Panc1 (cell line): ENCODE results near the gene CATSPERB. TPM values are rescaled to one million over a fixed set of nuclear protein-coding genes. Genes with fewer than 3 reads are reported as not detected.

Source experiments
- ATAC-seq: fragments of 200-7000 bp; cut with Tn5 transposase; 2 replicates; pipeline ENCODE4 v1.9.1; 2020; ENCODE audit warnings: mild to moderate bottlenecking, moderate library complexity
- BruUV-seq: library from RNA; stranded (reverse); fragments of 400-500 nt; replicated peaks from 2 replicates; lab custom pipeline; 2021; lab: Mats Ljungman, UMichigan
- CTCF ChIA-PET: fragments of 300-600 bp; sonication (Branson Sonifier 250); formaldehyde crosslinking; loops from one replicate; lab custom pipeline; 2022; ENCODE audit warnings: antibody characterized with exemption; lab: Charles Lee
- POLR2A ChIA-PET: fragments of 300-600 bp; sonication (Branson Sonifier 250); formaldehyde crosslinking; loops from one replicate; lab custom pipeline; 2022; ENCODE audit warnings: antibody characterized with exemption; lab: Charles Lee
- DNase-seq: peaks from one replicate; pipeline ENCODE4 v3.0.0-alpha.2; 2010; ENCODE audit warnings: low read depth, low spot score
- H3K27ac ChIP-seq: 2 replicates; pipeline ENCODE4 v1.5.1; 2011; ENCODE audit warnings: mild to moderate bottlenecking, low read length, inconsistent platforms
- H3K27me3 ChIP-seq: fragments of 200-500 bp; sonication (Bioruptor generic); 2 replicates; pipeline ENCODE4 v1.6.0; 2014; ENCODE audit warnings: low read length, inconsistent platforms; ENCODE audit not compliant: control insufficient read depth, insufficient read depth
- H3K36me3 ChIP-seq: fragments of 200-500 bp; sonication (Bioruptor generic); 2 replicates; pipeline ENCODE4 v1.5.1; 2014; ENCODE audit warnings: inconsistent platforms, mild to moderate bottlenecking, low read length, moderate library complexity; ENCODE audit not compliant: control insufficient read depth, insufficient read depth
- H3K4me1 ChIP-seq: 2 replicates; pipeline ENCODE4 v1.5.1; 2011; ENCODE audit warnings: inconsistent platforms, mild to moderate bottlenecking, low read length, moderate library complexity; ENCODE audit not compliant: control insufficient read depth, insufficient read depth
- H3K4me3 ChIP-seq, 2 experiments: 2 replicates each; pipeline ENCODE4 v1.5.1; 2011 to 2012; ENCODE audit warnings: low read depth in 2 of 2, low read length in 2 of 2, mild to moderate bottlenecking in 2 of 2, inconsistent platforms in 1 of 2, moderate library complexity in 1 of 2
- H3K9me3 ChIP-seq: fragments of 200-500 bp; sonication (Bioruptor generic); 2 replicates; pipeline ENCODE4 v1.5.1; 2014; ENCODE audit warnings: low read depth, mild to moderate bottlenecking, inconsistent platforms, low read length, moderate library complexity; ENCODE audit not compliant: control insufficient read depth, insufficient read depth
- POLR2AphosphoS5 ChIP-seq: IDR thresholded peaks from 2 replicates; pipeline ENCODE4 v1.6.1; 2012; ENCODE audit warnings: mild to moderate bottlenecking, low read depth, low read length, moderate library complexity
- SIN3A ChIP-seq: IDR thresholded peaks from 2 replicates; pipeline ENCODE4 v1.6.1; 2012; ENCODE audit warnings: low read depth, mild to moderate bottlenecking, low read length, moderate library complexity, borderline replicate concordance; ENCODE audit not compliant: insufficient read depth
- TCF7L2 ChIP-seq: IDR thresholded peaks from 2 replicates; pipeline ENCODE4 v1.6.1; 2011; ENCODE audit warnings: mild to moderate bottlenecking, low read depth, low read length, inconsistent platforms
- in situ Hi-C: cut with HindIII; loops from 2 replicates; pipeline ENCODE4 v1.10.0; 2016; ENCODE audit warnings: low sequenced_read_pairs, low pct_unique_long_range_greater_than_20kb
- intact Hi-C: fragments of 100-400 bp; cut with micrococcal nuclease; formaldehyde crosslinking; loops from one replicate; pipeline ENCODE4 v1.10.0; 2022; ENCODE audit not compliant: unreplicated experiment
- total RNA-seq: library from RNA; stranded (reverse); gene quantifications from one replicate; pipeline ENCODE4 v1.2.1, GENCODE V29; 2021; ENCODE audit not compliant: unreplicated experiment
- TF ChIP-seq, protein P1 (sequence below), 2 experiments: IDR thresholded peaks; 2 replicates each; pipeline ENCODE4 v1.6.1; 2011 to 2012; ENCODE audit warnings: low read depth in 2 of 2, control low read depth in 1 of 2, low read length in 1 of 2, mild to moderate bottlenecking in 1 of 2, moderate library complexity in 1 of 2; ENCODE audit not compliant: insufficient read depth in 1 of 2
- TF ChIP-seq, protein P2 (sequence below): fragments of 450-650 bp; IDR thresholded peaks from 2 replicates; pipeline ENCODE4 v1.5.1; 2017; ENCODE audit warnings: mild to moderate bottlenecking

Gene CATSPERB
- total RNA-seq, 1 experiment from 2014 or later, result not detected

DNA sequence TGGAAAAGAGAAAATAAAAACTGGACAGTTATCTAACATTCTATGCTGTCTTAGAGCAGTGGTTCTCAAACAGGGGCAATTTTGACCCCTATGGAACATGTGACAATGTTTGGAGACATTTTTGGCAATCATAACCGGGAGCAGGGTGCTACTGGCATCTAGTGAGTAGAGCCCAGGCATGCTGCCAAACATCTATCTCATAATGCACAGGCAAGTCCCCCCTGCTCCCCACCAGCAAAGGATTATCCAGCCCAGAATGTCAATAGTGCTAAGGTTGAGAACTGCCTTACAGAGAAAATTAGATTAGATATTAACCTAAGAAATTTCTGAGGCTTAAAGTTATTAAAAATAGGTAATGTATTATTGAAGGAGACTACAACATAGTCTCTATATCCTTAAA is 22.9 kb upstream of the CATSPERB start:
- BruUV-seq, result no TSS peak
- CTCF ChIA-PET, result no interaction called here
- Histone ChIP-seq H3K27ac (no peak overlapping the region), H3K9me3 (no peaks in the 10 kb centered on the region), H3K36me3 (no peaks in the 10 kb centered on the region), H3K27me3 (no peaks in the 10 kb centered on the region), H3K4me1 (no peaks in the 10 kb centered on the region), H3K4me3 (no peak overlapping the region)
- intact Hi-C loops (no loop called here), in situ Hi-C loops (no loop called here)
- DNase-seq (no peak), ATAC-seq (no peak)
- no peak for TF ChIP-seq POLR2AphosphoS5
- TF ChIP-seq TCF7L2, result no peak
- TF ChIP-seq, protein P1, sequence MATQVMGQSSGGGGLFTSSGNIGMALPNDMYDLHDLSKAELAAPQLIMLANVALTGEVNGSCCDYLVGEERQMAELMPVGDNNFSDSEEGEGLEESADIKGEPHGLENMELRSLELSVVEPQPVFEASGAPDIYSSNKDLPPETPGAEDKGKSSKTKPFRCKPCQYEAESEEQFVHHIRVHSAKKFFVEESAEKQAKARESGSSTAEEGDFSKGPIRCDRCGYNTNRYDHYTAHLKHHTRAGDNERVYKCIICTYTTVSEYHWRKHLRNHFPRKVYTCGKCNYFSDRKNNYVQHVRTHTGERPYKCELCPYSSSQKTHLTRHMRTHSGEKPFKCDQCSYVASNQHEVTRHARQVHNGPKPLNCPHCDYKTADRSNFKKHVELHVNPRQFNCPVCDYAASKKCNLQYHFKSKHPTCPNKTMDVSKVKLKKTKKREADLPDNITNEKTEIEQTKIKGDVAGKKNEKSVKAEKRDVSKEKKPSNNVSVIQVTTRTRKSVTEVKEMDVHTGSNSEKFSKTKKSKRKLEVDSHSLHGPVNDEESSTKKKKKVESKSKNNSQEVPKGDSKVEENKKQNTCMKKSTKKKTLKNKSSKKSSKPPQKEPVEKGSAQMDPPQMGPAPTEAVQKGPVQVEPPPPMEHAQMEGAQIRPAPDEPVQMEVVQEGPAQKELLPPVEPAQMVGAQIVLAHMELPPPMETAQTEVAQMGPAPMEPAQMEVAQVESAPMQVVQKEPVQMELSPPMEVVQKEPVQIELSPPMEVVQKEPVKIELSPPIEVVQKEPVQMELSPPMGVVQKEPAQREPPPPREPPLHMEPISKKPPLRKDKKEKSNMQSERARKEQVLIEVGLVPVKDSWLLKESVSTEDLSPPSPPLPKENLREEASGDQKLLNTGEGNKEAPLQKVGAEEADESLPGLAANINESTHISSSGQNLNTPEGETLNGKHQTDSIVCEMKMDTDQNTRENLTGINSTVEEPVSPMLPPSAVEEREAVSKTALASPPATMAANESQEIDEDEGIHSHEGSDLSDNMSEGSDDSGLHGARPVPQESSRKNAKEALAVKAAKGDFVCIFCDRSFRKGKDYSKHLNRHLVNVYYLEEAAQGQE (IDR thresholded peaks at IDR 0.05; ENCODE audit: insufficient read depth in 1 of 2, low read depth in 2 of 2, low read length in 1 of 2), result no peak
- TF ChIP-seq SIN3A, result no peak
- TF ChIP-seq, protein P2, sequence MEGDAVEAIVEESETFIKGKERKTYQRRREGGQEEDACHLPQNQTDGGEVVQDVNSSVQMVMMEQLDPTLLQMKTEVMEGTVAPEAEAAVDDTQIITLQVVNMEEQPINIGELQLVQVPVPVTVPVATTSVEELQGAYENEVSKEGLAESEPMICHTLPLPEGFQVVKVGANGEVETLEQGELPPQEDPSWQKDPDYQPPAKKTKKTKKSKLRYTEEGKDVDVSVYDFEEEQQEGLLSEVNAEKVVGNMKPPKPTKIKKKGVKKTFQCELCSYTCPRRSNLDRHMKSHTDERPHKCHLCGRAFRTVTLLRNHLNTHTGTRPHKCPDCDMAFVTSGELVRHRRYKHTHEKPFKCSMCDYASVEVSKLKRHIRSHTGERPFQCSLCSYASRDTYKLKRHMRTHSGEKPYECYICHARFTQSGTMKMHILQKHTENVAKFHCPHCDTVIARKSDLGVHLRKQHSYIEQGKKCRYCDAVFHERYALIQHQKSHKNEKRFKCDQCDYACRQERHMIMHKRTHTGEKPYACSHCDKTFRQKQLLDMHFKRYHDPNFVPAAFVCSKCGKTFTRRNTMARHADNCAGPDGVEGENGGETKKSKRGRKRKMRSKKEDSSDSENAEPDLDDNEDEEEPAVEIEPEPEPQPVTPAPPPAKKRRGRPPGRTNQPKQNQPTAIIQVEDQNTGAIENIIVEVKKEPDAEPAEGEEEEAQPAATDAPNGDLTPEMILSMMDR, result no peak
- POLR2A ChIA-PET, result no interaction called here

DNA sequence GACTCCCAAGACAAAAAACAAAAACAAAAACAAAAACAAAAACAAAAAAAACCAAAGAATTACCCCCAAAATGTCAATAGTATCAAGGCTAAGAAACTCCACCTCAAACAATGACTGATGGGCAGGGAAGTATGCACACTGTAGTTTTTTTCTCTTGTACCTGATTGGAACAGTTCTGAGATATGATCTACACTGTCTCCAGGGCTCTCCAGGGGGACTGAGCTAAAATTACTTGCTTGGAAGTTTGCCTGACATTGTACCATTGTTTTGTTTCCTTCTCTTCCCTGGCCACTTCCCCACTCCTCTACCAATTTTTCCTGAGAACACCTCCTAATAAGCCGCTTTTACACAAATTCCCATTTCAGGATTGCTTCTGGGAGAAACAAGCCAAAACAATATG is 22.3 kb upstream of the CATSPERB start:
- no TSS peak for BruUV-seq
- ChIA-PET CTCF (no interaction called here), POLR2A (no interaction called here)
- intact Hi-C loops (no loop called here), in situ Hi-C loops (no loop called here)
- Histone ChIP-seq H3K9me3 (no peaks in the 10 kb centered on the region), H3K4me1 (no peaks in the 10 kb centered on the region), H3K4me3 (no peak overlapping the region), H3K36me3 (no peaks in the 10 kb centered on the region), H3K27ac (no peak overlapping the region), H3K27me3 (no peaks in the 10 kb centered on the region)
- ATAC-seq (no peak), DNase-seq (no peak)
- TF ChIP-seq POLR2AphosphoS5 (no peak), SIN3A (no peak), TCF7L2 (no peak)
- TF ChIP-seq, protein P1 (IDR thresholded peaks at IDR 0.05; ENCODE audit: insufficient read depth in 1 of 2, low read depth in 2 of 2, low read length in 1 of 2), result no peak
- TF ChIP-seq, protein P2, result no peak
